CD14-positive monocyte (primary cell): ENCODE data around the gene MYOZ1. TPM values are rescaled to one million over a fixed set of nuclear protein-coding genes. Genes with fewer than 3 reads are reported as not detected.
A peak's percentile ranks its signal among the peaks of the same experiment; 100 is the strongest.

Experiments used
- DNase-seq, 3 donors: peaks; one replicate each; pipeline ENCODE4 v3.0.0-alpha.2; 2011 to 2022
- H2AFZ ChIP-seq: 2 replicates; pipeline ENCODE4 v1.6.0; 2012; ENCODE audit warnings: mild to moderate bottlenecking, low read depth, low read length, inconsistent platforms; ENCODE audit not compliant: insufficient read depth, poor library complexity, severe bottlenecking
- H3K27ac ChIP-seq, 2 donors: 1 replicate in 1 of 2; 2 replicates in 1 of 2; pipeline ENCODE4 v1.5.1; 2012 to 2013; ENCODE audit warnings: low read length in 2 of 2, control low read depth in 1 of 2, inconsistent platforms in 1 of 2, low read depth in 1 of 2, mild to moderate bottlenecking in 1 of 2
- H3K27me3 ChIP-seq, 2 donors: one replicate each; pipeline versions ENCODE4 v1.6.0 to v1.6.1; 2011 to 2013; ENCODE audit warnings: low read length in 2 of 2; ENCODE audit not compliant: control insufficient read depth in 2 of 2, insufficient read depth in 2 of 2
- H3K36me3 ChIP-seq, 2 donors: replicated peaks in 1 of 2; 1 replicate in 1 of 2; 2 replicates in 1 of 2; pipeline versions ENCODE4 v1.5.1 to v1.6.1; 2012 to 2013; ENCODE audit warnings: low read length in 2 of 2, control low read depth in 1 of 2, inconsistent platforms in 1 of 2, mild to moderate bottlenecking in 1 of 2; ENCODE audit not compliant: insufficient read depth in 2 of 2, control insufficient read depth in 1 of 2
- H3K4me1 ChIP-seq, 2 donors: 1 replicate in 1 of 2; 2 replicates in 1 of 2; pipeline versions ENCODE4 v1.5.1 to v1.6.1; 2012 to 2013; ENCODE audit warnings: low read length in 2 of 2, control low read depth in 1 of 2, inconsistent platforms in 1 of 2, mild to moderate bottlenecking in 1 of 2, moderate library complexity in 1 of 2; ENCODE audit not compliant: insufficient read depth in 2 of 2, control insufficient read depth in 1 of 2
- H3K4me2 ChIP-seq: replicated peaks from 2 replicates; pipeline ENCODE3; 2012; ENCODE audit warnings: low read length, moderate library complexity, mild to moderate bottlenecking; ENCODE audit not compliant: poor library complexity, severe bottlenecking; ENCODE audit errors: extremely low read depth
- H3K4me3 ChIP-seq, 3 experiments: fragments of 200-600 bp in 1 of 3; sonication (generic) in 1 of 3; replicated peaks in 1 of 3; 1 replicate in 2 of 3; 2 replicates in 1 of 3; pipeline ENCODE4 v1.5.1; 2011 to 2013; ENCODE audit warnings: low read length in 3 of 3, mild to moderate bottlenecking in 3 of 3, control low read depth in 2 of 3, low read depth in 2 of 3, inconsistent platforms in 1 of 3, moderate library complexity in 1 of 3
- H3K79me2 ChIP-seq: 2 replicates; pipeline ENCODE4 v1.6.0; 2012; ENCODE audit warnings: mild to moderate bottlenecking, control low read depth, inconsistent platforms, low read length, moderate library complexity; ENCODE audit not compliant: insufficient read depth
- H3K9ac ChIP-seq: 2 replicates; pipeline ENCODE4 v1.6.0; 2017; ENCODE audit warnings: low read length, mild to moderate bottlenecking; ENCODE audit not compliant: insufficient read depth, poor library complexity, severe bottlenecking
- H3K9me3 ChIP-seq, 2 donors: replicated peaks in 1 of 2; 1 replicate in 1 of 2; 2 replicates in 1 of 2; pipeline versions ENCODE4 v1.5.1 to v1.6.1; 2012 to 2013; ENCODE audit warnings: low read length in 2 of 2, control low read depth in 1 of 2; ENCODE audit not compliant: control insufficient read depth in 1 of 2, insufficient read depth in 1 of 2
- H4K20me1 ChIP-seq: 2 replicates; pipeline ENCODE4 v1.6.0; 2012; ENCODE audit warnings: mild to moderate bottlenecking, low read length, control low read depth, moderate library complexity; ENCODE audit not compliant: insufficient read depth
- H3K27ac Mint-ChIP-seq, 7 donors: one replicate each; pipeline ENCODE4 v1.8.0; 2020; ENCODE audit warnings: mild to moderate bottlenecking in 7 of 7, mixed read lengths in 7 of 7, moderate library complexity in 6 of 7, inconsistent platforms in 2 of 7
- H3K27me3 Mint-ChIP-seq, 3 donors: one replicate each; pipeline ENCODE4 v1.8.0; 2021 to 2022; ENCODE audit warnings: low read depth in 3 of 3, mild to moderate bottlenecking in 3 of 3, mixed read lengths in 3 of 3, moderate library complexity in 3 of 3, inconsistent platforms in 1 of 3
- H3K36me3 Mint-ChIP-seq, 2 donors: one replicate each; pipeline ENCODE4 v1.8.0; 2020; ENCODE audit warnings: mixed read lengths in 2 of 2, inconsistent platforms in 1 of 2, mild to moderate bottlenecking in 1 of 2
- H3K4me1 Mint-ChIP-seq: one replicate; pipeline ENCODE4 v1.8.0; 2020; ENCODE audit warnings: mild to moderate bottlenecking, mixed read lengths
- H3K4me3 Mint-ChIP-seq, 2 donors: one replicate each; pipeline ENCODE4 v1.8.0; 2020; ENCODE audit warnings: mild to moderate bottlenecking in 2 of 2, mixed read lengths in 2 of 2, moderate library complexity in 1 of 2
- H3K9me3 Mint-ChIP-seq, 7 donors: one replicate each; pipeline ENCODE4 v1.8.0; 2020 to 2022; ENCODE audit warnings: mixed read lengths in 7 of 7, mild to moderate bottlenecking in 6 of 7, moderate library complexity in 6 of 7, inconsistent platforms in 2 of 7
- CTCF ChIP-seq: fragments of 200-600 bp; IDR thresholded peaks from one replicate; pipeline ENCODE4 v1.8.0; 2022; ENCODE audit warnings: antibody characterized with exemption, mild to moderate bottlenecking
- WGBS: methylation state at CpG from one replicate; pipeline ENCODE4 v1.1.5; 2013; ENCODE audit warnings: missing lambda C conversion rate; ENCODE audit not compliant: insufficient coverage; 5-methylcytosine and 5-hydroxymethylcytosine counted together
- intact Hi-C, 2 donors: fragments of 100-400 bp; cut with micrococcal nuclease; formaldehyde crosslinking; loops; one replicate each; pipeline versions ENCODE4 v1.15.0 to v1.15.1; 2023
- polyA plus RNA-seq, 3 donors: library from polyadenylated mRNA; depleted of rRNA in 1 of 3; unstranded in 2 of 3; stranded (reverse) in 1 of 3; fragments of 300-500 nt in 2 of 3; fragments of >200 nt in 1 of 3; fragmentation: Illumina TruSeq in 2 of 3; gene quantifications; 1 replicate in 2 of 3; 2 replicates in 1 of 3; pipeline ENCODE4 v1.2.3, GENCODE V29; 2012 to 2021

MYOZ1 gene
- polyA plus RNA-seq, 3 donors = not detected

GRCh38 chr10:73625884-73626752, 15.2 kb downstream of the MYOZ1 start:
- under 1% methylated on average over 23 of the region's 42 CpGs for WGBS
- intact Hi-C loops = no loop called here
- peak overlapping the region; percentile 87 for H3K9ac ChIP-seq
- H3K4me1 ChIP-seq = peaks cover 16 to 17% of the 10 kb centered on the region in 2 donors
- H3K4me3 ChIP-seq = peak overlapping the region; percentile 73 to 89 (median 87)
- H3K27ac ChIP-seq = peak overlapping the region; percentile 65 to 86
- Mint-ChIP-seq H3K36me3 (no peaks in the 10 kb centered on the region), H3K27me3 (peaks cover 0 to 3% (median 0%) of the 10 kb centered on the region in 3 donors), H3K4me1 (peaks cover 14% of the 10 kb centered on the region), H3K27ac (peak overlapping the region; percentile 87 to 99 (median 96)), H3K4me3 (peak overlapping the region; percentile 96 to 99), H3K9me3 (no peaks in the 10 kb centered on the region)
- H3K79me2 ChIP-seq = peaks cover 4% of the 10 kb centered on the region
- no peak for TF ChIP-seq CTCF
- no peaks in the 10 kb centered on the region for H3K36me3 ChIP-seq
- H2AFZ ChIP-seq = peak overlapping the region; percentile 99
- no peaks in the 10 kb centered on the region for H3K27me3 ChIP-seq
- DNase-seq = peak; percentile 93 to 97 (median 96)
- H4K20me1 ChIP-seq = no peaks in the 10 kb centered on the region
- H3K9me3 ChIP-seq = no peaks in the 10 kb centered on the region
- H3K4me2 ChIP-seq = peak overlapping the region; percentile 93

GRCh38 chr10:73625004-73625883, 16.0 kb downstream of the MYOZ1 start:
- peaks cover 4% of the 10 kb centered on the region for H3K79me2 ChIP-seq
- no peaks in the 10 kb centered on the region for H3K27me3 ChIP-seq
- H3K36me3 ChIP-seq = no peaks in the 10 kb centered on the region
- H2AFZ ChIP-seq = peak overlapping the region; percentile 99
- Mint-ChIP-seq H3K36me3 (no peaks in the 10 kb centered on the region), H3K27me3 (peaks cover 0 to 3% (median 0%) of the 10 kb centered on the region in 3 donors), H3K27ac (peak overlapping the region; percentile 28 to 99 (median 96)), H3K9me3 (no peaks in the 10 kb centered on the region), H3K4me3 (peak overlapping the region; percentile 96 to 99), H3K4me1 (peaks cover 14% of the 10 kb centered on the region)
- peak overlapping the region in 1 of 2 donors; percentile 86 for H3K27ac ChIP-seq
- H4K20me1 ChIP-seq = no peaks in the 10 kb centered on the region
- 0% methylated on average over 28 of the region's 46 CpGs for WGBS
- H3K4me1 ChIP-seq = peaks cover 16 to 17% of the 10 kb centered on the region in 2 donors
- no peak for TF ChIP-seq CTCF
- H3K9ac ChIP-seq = peak overlapping the region; percentile 87
- peak overlapping the region; percentile 73 to 89 (median 87) for H3K4me3 ChIP-seq
- H3K9me3 ChIP-seq = no peaks in the 10 kb centered on the region
- H3K4me2 ChIP-seq = peak overlapping the region; percentile 93
- DNase-seq = no peak
- intact Hi-C loops = no loop called here
